Uterus (tissue), 2 donors: Measurements from ENCODE around the gene RNU7-1.

Experiments used
- CTCF ChIP-seq, 4 experiments: fragments of 200-600 bp in 2 of 4; fragments of 450-650 bp in 2 of 4; sonication (generic) in 2 of 4; IDR thresholded peaks; one replicate each; pipeline ENCODE4 v1.5.1; 2016 to 2019; ENCODE audit warnings: antibody characterized with exemption in 4 of 4, mild to moderate bottlenecking in 2 of 4, moderate library complexity in 1 of 4
- POLR2A ChIP-seq, 2 donors: fragments of 450-650 bp; IDR thresholded peaks; one replicate each; pipeline ENCODE4 v1.6.1; 2016; ENCODE audit warnings: antibody characterized with exemption in 2 of 2, mild to moderate bottlenecking in 1 of 2, moderate library complexity in 1 of 2

GRCh38 chr12:6914246-6914946 lies 29.2 kb upstream of the RNU7-1 start, which contains the start of gene ENO2:
- TF ChIP-seq CTCF (IDR thresholded peaks at IDR 0.05) (no peak), POLR2A (IDR thresholded peaks at IDR 0.05) (peak in 1 of 2 donors; percentile 57)
